ENCODE results near the gene TIPARP.

DNA sequence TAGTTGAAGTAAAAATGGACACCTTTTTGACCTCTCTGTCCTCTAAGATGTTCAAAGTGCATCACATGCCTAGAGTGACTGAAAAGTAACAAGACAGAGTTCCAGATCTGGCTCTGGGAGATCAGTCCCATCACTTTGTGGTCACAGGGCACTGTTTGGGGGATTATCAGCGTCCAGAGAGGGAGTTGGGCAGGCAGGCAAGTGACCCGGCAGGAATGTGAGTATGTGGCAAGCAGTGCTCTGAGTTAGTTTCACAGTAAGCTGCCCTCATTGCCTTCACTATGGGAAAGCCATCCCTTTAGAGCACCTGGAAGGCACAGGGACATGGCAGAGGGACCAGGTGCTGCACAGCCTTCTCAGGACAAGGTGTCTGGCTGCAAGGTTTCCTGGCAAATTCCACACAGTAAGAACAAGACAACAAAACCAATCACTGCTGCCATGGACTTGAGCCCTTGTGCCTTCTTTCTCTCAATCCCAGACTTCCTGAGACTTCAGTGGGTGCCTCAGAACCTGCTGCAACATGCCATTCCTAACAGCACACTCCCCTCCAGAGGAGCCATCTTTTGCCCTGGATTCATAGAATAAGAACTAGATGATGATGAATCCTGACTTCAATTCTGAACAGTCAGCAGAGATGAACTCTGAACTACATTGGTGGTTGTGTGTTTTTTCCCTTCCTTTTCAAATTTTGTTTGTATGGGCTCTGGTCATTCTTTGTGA, 55.2 kb downstream of the TIPARP start:
- TF ChIP-seq ZNF133 (tag by site-specific recombination; IDR thresholded peaks at IDR 0.05) (no peak), ZNF561 (tag by site-specific recombination; IDR thresholded peaks at IDR 0.05; ENCODE audit: borderline replicate concordance) (no peak), ZNF223 (tag by site-specific recombination; IDR thresholded peaks at IDR 0.05) (no peak), CTCF (tag by site-specific recombination; IDR thresholded peaks at IDR 0.05) (no peak)
- TF ChIP-seq, protein P1, sequence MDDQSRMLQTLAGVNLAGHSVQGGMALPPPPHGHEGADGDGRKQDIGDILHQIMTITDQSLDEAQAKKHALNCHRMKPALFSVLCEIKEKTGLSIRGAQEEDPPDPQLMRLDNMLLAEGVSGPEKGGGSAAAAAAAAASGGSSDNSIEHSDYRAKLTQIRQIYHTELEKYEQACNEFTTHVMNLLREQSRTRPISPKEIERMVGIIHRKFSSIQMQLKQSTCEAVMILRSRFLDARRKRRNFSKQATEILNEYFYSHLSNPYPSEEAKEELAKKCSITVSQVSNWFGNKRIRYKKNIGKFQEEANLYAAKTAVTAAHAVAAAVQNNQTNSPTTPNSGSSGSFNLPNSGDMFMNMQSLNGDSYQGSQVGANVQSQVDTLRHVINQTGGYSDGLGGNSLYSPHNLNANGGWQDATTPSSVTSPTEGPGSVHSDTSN (CRISPR knock-in tag; IDR thresholded peaks at IDR 0.05), result no peak

Measured in HEK293 (cell line).